Coronary artery (tissue), 2 donors: ENCODE measurements around the gene ALKBH5.

Experiments used
- DNase-seq: peaks from one replicate; pipeline ENCODE4 v3.0.0-alpha.2; 2017; ENCODE audit warnings: low spot score
- H3K27ac ChIP-seq, 2 donors: fragments of 200-600 bp; sonication (generic); one replicate each; pipeline ENCODE4 v1.5.1; 2016 to 2019
- H3K4me3 ChIP-seq: fragments of 200-600 bp; sonication (generic); 2 replicates; pipeline ENCODE4 v1.5.1; 2016; ENCODE audit warnings: mild to moderate bottlenecking, moderate library complexity
- CTCF ChIP-seq: fragments of 200-600 bp; sonication (generic); IDR thresholded peaks from one replicate; pipeline ENCODE4 v1.5.1; 2019; ENCODE audit warnings: antibody characterized with exemption

ALKBH5 gene

GRCh38 chr17:18183334-18184142 is at the start of gene ALKBH5:
ALKBH5 (plus strand) TSS chr17:18183828; CDS start chr17:18184244, 416 bp downstream.
- TF ChIP-seq CTCF = no peak
- DNase-seq = peak; percentile 98
- peak within 1 kb of the TSS; percentile 89 for H3K4me3 ChIP-seq

GRCh38 chr17:18136357-18136756 is 47.3 kb upstream of the ALKBH5 start:
- Histone ChIP-seq H3K27ac (no peak overlapping the region), H3K4me3 (no peak overlapping the region)
- no peak for DNase-seq
- TF ChIP-seq CTCF = no peak

More at GRCh38 chr17:18183334-18184142, at the start of gene ALKBH5:
- peak within 1 kb of the TSS; percentile 99 for H3K27ac ChIP-seq

- Histone ChIP-seq H3K27ac (no peak overlapping the region), H3K4me3 (no peak overlapping the region)
- no peak for TF ChIP-seq CTCF
- DNase-seq = no peak
Observed at GRCh38 chr17:18138065-18138749, 45.4 kb upstream of the ALKBH5 start.

DNA sequence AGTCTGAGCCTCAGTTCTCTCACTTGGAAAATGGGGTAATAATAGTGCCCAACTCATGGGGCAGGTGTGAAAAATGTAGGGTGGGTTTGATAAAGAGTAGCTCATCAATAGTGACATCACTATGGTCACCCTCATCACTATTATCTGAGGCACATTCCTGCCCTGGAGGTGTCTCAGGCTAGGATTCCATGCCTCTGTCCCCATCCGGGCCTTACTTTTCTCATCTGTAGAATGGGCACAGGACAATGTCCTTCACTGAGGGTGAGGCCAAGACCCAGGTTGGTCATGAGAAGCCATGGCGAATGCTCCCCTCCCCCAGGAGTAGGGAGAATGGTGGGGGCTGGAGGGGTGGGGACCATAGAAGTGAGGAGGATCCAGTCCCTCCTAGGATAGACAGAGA is 44.5 kb upstream of the ALKBH5 start:
- Histone ChIP-seq H3K4me3 (no peak overlapping the region), H3K27ac (no peak overlapping the region)
- no peak for TF ChIP-seq CTCF
- DNase-seq = no peak

DNA sequence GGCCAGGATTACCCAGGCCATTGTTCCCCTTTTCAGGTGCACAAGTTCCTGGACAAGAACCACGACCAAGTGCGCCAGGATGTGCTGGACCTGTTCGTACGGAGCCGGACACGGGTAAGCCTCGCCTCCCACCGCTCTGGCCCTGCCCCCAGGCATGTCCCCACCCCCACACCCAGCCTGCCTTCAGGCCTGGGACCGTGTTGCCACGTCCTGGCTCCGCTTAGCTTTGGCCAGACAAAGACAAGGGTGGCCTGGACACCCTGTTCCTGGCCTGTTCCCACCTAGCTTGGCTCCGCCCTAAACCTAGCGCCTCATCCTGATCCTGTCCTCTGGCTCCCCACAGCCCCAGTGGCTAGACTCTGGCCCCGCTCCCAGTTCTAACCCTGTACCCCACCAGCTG is 44.1 kb upstream of the ALKBH5 start:
- H3K4me3 ChIP-seq = no peak overlapping the region
- no peak overlapping the region for H3K27ac ChIP-seq
- DNase-seq = no peak
- no peak for TF ChIP-seq CTCF

GRCh38 chr17:18139949-18140348 is 43.7 kb upstream of the ALKBH5 start:
- H3K4me3 ChIP-seq = no peak overlapping the region
- TF ChIP-seq CTCF = no peak

More at GRCh38 chr17:18139949-18140348, 43.7 kb upstream of the ALKBH5 start:
- no peak for DNase-seq
- H3K27ac ChIP-seq = no peak overlapping the region
